ENCODE data around the gene LBHD2. TPM values are rescaled to one million over a fixed set of nuclear protein-coding genes. Genes with fewer than 3 reads are reported as not detected.

Gene LBHD2
- total RNA-seq, 3 donors from 2014 or later = not detected

GRCh38 chr14:103139132-103140025 is 55.4 kb downstream of the LBHD2 start:
- TF ChIP-seq CTCF (IDR thresholded peaks at IDR 0.05) = no peak
- intact Hi-C loops (cut with DNase I, micrococcal nuclease) = no loop called here
- Histone ChIP-seq H3K4me1 (ENCODE audit: low read depth) (no peaks in the 10 kb centered on the region), H3K4me3 (no peak overlapping the region), H3K9me3 (no peaks in the 10 kb centered on the region), H3K36me3 (ENCODE audit: low read depth) (no peaks in the 10 kb centered on the region)
- DNase-seq = no peak
- ATAC-seq = no peak

Other genes starting within 250 kb of the LBHD2 start
- gene AMN, start 161.5 kb upstream of the LBHD2 start, total RNA-seq = 100 to 1,000 TPM; 128 to 486 (median 198) TPM
- gene CDC42BPB, start 26.7 kb upstream of the LBHD2 start, total RNA-seq = 100 to 1,000 TPM in 1 of 3 donors, 10 to 100 TPM in 2; 77.6 to 106 (median 84.4) TPM
- gene EXOC3L4, start 10.5 kb downstream of the LBHD2 start, total RNA-seq = 10 to 100 TPM; 16.7 to 29.1 (median 26.1) TPM
- gene TNFAIP2, start 39.3 kb downstream of the LBHD2 start, total RNA-seq = 10 to 100 TPM; 22.0 to 67.4 (median 40.2) TPM